Non-pigmented ciliary epithelial cell (primary cell): ENCODE measurements around the gene PARK7.

ENCODE experiments used
- DNase-seq: peaks from one replicate; pipeline ENCODE4 v3.0.0-alpha.2; 2010; ENCODE audit warnings: low read depth

PARK7 gene

DNA sequence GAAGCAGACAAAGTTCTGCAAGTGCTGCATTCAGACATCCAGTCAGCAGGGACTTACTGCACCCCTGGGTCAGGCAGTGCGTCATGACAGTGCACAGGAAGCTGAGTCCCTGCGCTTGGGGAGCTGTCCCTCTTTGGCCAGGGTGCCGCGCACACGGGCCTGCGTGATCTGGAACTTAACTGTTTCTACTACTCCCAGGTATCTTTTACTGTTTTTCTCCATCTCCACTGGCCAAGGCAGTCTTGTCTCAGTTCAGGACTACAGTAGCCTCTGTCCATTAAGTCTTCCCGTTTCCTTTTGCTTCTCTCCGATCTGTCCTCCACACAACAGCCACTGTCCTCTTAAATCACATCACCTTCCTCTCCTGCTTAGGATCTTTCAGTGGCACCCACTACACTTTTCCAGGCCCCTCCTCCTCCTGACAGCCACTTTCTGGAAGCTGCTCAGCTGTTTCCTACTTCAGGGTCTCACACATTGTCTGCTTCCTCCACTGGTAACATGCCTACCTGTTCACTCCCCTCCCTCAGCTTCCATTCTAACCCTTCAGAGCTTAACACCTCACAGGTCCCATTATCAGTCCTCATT is 48.7 kb downstream of the PARK7 start:
- no peak for DNase-seq

DNA sequence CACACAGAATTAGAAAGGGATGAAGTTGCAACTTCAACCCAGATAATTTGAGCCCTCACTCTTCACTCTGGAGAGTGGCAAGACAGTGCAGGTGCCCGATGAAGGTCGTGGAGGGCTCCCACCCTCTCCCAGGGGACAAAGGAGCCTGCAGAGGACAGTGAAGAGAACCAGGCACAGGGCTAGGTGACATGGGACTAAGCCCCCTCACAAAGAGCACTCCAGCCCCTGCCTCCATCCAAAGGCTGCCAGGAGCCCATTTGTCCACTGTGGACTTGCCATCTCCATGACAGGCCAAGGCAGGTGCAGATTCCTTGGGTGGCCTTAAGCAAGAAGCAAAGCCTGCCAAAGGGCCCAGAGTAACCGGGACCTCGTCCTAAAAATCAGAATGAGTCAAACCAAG is 49.5 kb downstream of the PARK7 start:
- no peak for DNase-seq

DNA sequence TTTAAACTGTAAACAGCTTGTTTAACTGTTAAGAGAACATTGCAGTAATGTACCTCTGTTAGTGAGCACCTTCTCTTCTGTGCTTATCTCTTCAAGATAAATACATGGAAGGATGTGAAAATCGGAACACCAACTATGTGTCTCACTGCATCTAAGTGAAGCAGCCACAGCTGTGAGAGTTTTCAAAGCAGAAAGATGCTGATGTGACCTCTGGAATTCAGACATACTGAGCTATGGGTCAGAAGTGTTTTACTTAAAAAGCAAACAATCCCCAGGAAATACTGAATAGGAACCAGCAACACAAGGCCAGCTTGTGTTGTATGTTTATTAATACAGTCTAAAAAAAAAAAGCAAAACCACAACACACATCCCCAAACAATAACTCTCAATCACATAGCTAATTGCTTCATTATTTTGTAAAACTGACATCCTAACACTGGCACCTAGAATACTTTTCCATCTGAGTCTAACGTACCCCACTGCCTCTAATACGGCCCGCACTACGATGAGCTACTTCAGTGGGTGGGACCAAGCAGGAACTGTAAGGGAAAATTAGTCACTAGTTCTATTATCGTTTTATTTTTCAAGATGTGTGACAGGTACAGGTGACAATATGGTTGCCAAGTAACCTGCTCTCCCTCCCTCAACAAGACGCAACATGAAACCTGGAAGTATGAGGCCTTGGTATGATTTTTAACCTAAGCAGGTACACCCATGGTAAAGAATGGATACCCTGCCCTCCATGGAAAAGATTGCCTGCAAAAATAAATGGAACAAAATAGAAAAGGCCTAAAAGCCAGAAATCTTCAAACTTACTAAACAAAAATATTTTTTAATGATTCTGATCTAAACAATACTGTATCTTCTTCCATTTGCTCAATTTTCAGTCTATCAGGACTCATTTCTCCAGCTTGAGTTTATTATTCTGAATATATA is 50.7 kb downstream of the PARK7 start:
- no peak for DNase-seq

DNA sequence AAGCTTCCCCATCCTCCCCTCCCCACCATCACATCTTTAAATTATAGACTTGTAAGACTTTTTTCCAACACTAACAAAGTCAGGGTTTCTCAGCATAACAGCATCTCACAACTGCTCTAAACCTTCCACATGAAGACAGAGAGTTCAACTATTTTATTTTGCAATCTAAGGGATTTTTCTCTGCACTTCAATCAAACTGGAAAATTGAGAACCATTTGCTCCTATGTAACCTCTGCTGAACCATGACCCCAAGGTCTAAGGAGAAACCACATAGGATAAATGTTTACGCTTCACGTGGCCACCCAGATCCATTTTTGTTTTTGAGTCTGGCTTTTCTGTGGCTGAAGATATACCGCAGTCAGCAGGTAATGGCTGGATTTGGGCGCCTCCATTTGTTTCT is 51.4 kb downstream of the PARK7 start:
- DNase-seq: no peak

DNA sequence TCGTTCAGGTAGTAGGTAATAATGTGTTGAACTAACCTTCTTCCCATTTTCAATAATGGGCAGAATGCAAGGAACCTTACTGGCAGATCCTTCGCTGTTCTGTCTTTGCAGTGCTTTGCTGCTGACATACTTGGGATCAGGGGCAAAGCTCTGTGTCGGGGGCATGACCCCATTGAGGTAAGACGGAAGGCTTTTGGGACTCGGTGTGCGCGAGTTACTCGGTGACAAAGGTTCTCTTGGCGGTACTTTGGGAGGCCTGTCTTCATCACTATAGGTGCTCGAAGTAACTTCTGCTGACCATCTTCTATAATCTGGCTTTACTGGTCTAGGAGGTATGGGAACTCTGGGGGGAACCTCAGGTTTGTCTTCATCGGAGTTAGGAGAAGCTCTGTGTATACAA is 51.9 kb downstream of the PARK7 start:
- DNase-seq: no peak

DNA sequence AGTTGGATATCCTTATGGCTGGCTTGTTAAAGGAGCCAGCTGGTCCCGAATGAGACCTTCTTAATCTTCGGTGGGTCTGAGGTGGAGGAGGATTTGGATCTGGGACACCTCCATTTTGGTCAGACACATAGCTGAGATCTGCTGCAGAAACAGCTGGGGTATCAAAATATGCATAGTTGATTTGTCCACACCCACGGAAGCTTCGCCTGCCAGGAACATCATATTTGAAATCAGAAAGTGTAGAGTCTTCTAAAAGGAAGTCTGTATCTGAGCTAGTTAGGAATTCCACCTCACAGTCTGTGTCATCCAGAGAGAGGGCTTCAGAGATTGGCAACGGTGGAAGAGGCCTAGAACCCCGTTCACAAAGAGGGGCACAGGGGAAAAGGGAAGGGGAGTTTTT is 52.3 kb downstream of the PARK7 start:
- DNase-seq: no peak

DNA sequence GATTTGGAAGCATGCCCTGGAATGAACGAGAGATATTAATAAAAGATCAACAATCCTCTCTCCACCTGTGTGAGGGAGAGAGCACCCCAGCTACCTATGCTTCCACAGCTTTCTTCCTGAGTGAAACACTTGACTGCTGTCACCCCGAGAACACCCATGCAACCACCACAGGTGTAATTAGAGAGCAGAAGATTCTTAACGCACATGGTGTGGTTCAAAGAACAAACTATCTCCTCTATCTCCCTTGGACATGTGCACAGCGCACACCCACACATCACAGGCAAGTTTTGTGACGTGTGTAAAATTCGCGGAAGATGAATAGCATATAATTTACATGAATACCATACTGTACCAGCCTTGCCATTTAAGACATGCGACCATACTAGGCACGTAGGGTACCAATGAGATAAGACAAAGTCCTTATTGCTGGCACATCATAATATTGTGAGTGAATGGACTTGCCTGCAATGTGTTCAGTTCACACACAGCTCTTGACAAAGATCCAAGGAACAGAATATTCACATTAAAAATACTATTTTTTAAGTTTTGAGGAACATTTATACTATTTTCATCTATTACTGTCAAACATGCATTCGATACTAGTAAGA is 53.0 kb downstream of the PARK7 start:
- DNase-seq: no peak

DNA sequence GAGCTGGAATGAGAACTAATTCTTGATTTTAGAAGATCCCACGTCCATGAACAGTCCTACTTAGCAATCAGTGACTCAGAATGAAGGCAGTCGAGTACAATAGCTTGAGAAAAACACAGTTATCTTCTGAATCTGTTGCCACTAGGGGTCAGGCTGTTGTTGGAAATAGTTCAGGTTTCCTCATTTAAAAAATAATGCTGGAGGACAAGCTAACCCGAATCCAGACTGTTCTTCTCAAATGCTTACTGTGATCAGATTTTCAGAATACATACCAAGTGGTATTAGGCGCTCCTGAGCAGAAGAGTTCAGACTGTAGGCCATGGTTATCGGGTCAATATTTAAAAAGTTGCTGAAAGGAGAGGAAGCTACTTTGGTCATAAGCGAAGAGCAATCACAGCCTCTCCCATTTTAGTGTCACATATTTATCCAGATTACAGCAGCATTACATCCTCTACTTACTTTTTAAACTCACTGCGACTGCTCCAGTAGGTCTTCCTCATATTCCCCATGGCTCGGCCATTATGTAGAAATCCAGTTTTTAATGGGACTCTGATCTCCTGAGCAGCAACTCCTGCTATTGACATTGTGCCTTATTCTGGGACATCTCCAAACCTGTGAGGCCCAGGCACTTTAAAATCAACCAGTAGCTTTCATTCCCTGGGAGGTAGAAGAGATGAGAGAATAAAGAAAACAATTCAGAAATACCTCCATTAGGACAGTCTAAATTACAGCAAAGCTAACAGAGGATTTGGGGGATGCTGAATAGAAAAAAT is 53.7 kb downstream of the PARK7 start:
- peak; percentile 69 for DNase-seq

DNA sequence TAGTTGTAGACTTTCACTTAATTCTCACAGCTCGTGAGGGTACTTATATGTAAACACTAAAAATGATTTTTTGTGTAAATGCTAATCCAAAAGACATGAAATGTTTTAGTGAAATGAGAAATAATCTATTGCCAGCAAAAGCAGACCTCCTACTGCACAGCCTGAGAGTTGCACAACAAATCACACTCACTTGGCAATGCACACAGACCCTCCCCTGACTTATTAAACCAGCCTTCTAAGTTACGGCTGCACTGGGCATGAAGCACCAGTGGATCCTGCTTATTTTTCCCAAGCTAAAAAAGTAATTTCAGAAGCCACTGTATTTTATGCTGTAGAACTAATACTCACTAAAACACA is 54.3 kb downstream of the PARK7 start:
- DNase-seq: no peak

DNA sequence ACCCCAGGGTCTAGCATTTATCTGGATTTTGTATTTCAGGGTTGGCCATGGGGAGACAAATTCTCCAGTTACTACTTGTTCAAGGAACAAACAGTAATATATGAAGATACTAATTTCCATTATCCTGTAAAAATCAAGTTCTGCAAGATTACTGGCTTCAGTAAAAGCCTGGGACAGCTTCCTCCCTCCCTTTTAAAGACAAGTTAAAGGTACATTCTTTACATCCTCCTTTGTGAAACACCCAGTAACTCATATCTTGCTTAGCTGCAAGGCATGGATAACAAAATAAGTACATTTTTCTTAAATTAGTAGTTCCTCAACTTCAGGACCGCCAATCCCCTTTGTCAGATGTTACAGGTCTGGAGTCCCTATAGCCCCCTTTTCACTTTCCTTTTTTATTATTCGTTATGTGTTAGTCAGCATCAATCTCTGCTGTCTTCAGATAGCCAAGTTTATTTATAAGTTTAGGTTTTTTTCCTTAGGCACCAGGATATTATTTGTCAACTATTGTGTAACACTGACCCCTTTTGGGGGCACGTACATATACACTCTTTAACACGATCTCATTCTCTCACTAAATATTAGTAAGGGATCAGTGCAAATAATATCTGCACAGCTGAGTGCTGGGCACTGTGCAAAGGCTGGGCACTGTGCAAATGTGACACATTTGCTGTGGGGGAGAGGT is 54.8 kb downstream of the PARK7 start:
- DNase-seq: no peak

DNA sequence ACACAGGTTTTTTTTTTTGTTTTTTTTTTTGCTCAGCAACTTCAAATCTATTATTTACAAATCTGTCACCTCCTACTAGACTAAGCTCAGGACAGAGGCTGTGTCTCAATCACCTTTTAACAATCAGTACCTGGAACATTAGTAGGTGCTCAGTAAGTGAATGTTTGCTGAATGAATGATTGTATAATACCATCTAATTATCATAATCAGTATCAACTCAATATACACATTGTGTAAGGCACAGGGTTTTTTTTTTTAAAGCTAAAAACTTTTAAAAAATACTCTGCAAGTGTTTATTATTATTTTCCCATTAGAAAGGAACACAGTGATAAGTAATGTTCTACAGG is 55.4 kb downstream of the PARK7 start:
- DNase-seq: no peak

DNA sequence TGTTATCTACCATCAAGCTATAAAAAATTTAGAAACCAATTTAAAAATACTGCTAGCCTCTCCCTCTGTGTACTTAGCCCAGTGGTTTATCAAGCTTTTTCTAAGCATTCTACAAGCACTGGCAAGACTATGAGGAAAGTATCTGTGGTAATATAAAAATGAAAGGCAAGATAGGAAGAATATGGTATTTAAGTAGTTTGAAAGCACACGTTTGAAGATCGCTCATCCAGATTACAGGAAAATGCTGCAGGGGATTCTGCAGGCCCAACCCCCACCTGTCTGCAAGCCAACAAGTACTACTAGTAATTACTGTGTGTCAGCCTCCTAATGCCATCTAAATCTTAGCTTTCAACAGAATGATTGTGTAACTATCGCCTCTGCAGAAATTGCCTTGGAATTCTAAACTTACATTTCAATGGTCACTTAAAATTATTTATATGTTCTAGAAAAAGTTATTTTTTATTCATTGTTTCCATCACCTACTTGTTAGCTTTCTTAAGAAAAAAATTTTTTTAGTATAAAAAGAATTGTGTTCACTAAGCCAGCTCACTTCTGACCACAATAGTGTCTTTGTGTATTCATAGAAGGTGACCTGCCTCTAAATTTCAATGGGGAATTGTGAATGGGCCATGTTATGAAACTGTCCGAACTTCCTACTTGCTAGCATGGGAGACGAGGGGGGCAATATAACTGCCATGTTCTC is 56.1 kb downstream of the PARK7 start:
- DNase-seq: no peak

DNA sequence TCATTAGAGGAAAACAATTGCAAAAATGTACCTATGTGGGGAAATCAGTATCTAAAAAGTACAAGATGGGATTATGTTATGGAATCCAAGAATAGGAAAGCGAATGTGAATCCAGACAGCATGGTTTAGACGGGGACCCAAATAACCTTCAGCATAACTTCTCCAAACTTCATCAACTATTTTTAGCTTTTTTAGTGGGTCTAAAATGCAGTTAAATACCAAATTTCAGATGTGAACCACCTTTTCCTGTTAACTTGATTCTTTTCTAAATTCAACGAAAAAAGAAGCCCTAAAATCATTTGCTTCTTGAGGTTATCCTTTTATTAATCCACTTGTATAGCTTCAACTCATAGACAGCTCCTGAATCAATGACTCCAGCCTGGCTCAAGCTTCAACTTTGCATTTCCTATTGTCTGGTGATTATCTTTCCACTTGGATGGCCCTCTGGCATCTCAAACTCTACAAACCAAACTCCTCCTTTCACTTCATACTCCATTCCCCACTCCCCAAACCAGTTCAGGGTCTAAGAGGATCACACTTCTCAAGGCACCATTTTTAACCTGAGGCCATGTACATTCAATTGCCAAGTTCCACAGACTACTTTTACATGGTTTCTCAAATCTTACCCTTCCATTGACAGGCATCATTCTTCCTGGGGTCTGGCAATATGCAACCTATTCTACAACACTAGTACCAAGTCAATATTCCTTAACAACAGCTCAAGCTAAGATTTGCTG is 57.1 kb downstream of the PARK7 start:
- DNase-seq: no peak

DNA sequence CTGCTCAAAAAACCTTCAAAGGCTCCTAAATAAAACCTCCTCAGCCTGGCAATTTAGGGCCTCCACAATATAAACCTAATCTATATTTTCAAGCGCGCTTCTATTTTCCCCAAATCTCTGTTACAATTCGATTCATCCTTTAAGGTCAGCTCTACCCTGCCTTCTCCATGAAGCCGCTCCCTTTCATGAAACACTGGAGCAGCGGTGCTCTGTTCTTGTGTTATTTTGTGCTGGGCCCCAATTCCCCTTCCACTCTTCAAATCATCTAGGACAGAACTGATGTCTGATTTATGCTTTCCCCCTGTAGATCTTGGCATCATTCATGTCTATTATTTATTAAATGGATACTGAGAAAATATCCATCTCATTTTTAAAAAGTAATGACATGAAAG is 57.7 kb downstream of the PARK7 start:
- DNase-seq: no peak

DNA sequence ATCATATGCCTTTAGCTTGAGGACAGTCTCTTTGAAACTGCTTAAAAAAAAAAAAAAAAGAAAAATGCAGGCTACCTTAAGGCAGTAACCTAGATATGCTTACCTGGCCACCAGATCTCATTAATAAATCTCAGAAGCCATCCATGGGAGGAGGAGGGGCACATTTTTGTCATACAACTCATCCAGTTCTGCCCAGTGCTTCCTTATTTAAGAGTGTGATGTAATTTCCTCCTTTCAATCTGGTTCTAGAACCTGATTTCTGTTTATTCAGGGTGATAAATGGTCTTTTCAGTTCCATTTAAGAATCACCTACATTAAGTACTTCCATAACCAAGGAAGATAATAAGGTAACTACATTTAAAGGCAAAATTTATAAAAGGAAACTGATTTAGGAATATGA is 58.5 kb downstream of the PARK7 start:
- no peak for DNase-seq

DNA sequence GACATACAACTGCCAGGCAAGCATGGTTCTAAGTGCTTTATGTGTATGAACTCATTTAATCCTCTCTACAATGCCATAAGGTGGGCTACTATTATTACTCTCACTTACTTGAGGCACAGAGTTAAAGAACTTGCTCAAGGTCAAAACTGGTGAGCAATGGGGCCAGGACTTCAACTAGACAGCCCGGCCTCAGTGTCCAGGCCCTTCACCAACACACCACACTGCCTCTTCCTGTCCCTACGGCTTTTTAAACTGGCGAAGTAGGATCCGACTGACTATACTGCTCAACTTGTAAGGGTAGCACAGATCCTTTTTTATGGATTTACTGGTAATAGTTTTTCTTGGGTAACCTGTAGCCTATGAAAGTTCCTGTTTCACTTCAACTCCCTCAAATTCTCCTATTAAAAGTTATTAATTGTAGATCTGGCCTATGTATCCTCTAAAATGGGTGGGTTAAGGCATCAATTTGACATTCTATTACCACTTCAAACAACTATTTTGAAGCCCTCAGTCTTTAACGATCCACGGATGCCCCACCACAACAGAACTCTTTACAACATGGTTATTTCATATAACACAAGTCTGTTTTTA is 60.3 kb downstream of the PARK7 start:
- DNase-seq: no peak

DNA sequence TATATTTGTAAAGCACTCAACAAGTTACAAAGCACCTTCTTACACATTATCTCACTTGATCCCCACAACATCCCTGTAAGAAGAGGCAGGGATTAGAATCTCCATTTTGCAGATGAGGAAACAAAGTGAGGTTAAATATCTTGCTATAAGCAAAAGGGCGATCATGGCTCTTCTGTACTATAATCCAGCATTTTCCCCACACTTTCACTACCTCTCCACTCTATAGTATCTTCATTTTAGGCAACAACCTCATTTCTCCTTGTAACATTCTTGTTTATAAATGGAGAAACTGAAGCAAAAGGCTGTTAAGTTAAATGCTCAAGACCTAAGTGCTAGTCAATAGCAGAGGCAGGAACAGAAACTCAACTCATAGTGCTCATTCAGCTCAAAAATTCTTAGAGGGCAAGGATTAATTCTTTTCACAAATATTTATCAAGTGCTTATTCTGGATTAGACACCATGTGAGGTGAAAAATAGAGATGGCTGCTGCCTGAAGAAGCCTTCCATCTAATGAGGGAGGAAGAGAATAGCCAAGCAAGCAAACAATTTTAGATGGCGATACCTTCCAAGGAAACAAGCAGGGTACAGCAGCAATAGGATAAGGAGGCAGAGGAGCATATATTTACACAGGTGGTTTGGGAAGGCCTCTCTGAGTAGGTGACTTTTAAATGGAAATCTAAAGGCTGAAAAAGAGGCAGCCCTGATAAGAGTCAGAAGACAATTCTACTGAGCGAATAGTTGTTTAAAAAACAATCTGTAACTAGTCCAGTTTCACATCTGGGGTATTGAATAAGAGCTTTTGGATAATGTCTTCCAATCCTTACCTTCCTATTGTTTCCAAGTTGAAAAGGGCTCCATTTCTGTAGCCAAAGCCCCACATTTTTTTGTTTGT is 61.1 kb downstream of the PARK7 start:
- no peak for DNase-seq

DNA sequence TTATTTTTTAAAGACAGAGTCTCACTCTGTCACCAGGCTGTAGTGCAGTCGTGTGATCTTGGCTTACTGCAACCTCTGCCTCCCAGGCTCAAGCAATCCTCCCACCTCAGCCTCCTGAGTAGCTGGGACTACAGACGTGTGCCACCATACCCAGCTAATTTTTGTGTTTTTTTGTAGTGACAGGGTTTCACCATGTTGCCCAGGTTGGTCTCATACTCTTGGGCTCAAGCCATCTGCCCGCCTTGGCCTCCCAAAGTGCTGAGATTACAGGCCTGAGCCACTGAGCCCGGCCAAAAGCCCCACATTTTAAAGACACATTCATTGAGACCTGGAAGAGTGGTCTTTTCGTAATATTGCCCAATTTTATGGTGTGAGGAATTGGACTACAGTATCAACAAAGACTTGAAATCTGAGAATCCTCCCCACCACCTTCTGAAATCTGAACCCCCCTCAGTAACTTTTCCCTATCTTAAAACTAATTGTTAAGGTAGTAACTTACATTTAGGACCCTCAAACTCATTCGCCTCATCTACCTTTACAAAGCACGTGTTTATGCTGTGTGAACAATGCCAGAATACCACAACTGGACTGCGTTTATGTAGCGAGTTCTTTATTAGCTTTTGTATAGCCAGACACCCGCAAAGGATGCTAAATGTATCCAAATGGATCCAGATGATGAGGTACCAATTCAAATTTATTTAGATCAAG is 61.9 kb downstream of the PARK7 start:
- no peak for DNase-seq

DNA sequence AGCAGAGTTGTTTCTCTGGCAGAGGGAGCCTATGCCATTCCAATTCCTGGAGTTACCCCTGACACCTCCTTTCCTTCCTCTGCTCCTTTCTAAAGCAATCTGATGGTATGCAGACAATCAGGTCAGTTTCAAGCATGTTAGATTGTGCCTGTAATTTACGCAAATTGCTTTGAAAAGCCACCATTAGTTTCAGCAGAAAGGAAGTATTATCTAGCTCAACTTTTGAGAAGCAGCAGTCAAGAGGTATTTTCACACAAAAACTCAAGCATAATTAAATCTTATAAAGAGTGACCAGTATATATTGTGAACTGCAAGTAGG is 62.4 kb downstream of the PARK7 start:
- no peak for DNase-seq
